ENCODE data around the gene PLA2G2F.

GRCh38 chr1:20115916-20116315 lies 23.2 kb upstream of the PLA2G2F start:
- TF ChIP-seq CTCF (IDR thresholded peaks at IDR 0.05; ENCODE audit: control extremely low read depth in 1 of 3, insufficient read depth in 1 of 3, low read depth in 1 of 3, low read length in 3 of 3) (no peak), EZH2 (IDR thresholded peaks at IDR 0.05; ENCODE audit: low read depth, low read length, severe bottlenecking) (no peak), RNF2 (IDR thresholded peaks at IDR 0.05; ENCODE audit: borderline replicate concordance, low read depth, low read length, missing control alignments, poor library complexity, severe bottlenecking) (no peak), RFX5 (IDR thresholded peaks at IDR 0.05; ENCODE audit: borderline replicate concordance, low read depth, low read length) (no peak), POLR2A (IDR thresholded peaks at IDR 0.05; ENCODE audit: control extremely low read depth in 1 of 2, low read depth in 2 of 2, low read length in 2 of 2) (no peak), RAD21 (IDR thresholded peaks at IDR 0.05 in 1 of 2, conservative IDR thresholded peaks at IDR 0.05 in 1 of 2; ENCODE audit: low read depth in 2 of 2, low read length in 2 of 2) (no peak), BCL11A (IDR thresholded peaks at IDR 0.05; ENCODE audit: low read depth in 2 of 2, low read length in 2 of 2) (no peak), SAP30 (IDR thresholded peaks at IDR 0.05; ENCODE audit: insufficient read depth, insufficient replicate concordance, low read length) (no peak), RBBP5 (IDR thresholded peaks at IDR 0.05; ENCODE audit: borderline replicate concordance, low read depth, low read length) (no peak), CHD7 (IDR thresholded peaks at IDR 0.05; ENCODE audit: insufficient replicate concordance, low read length) (no peak)
